GM12878 (cell line): ENCODE data around the gene GPR62.

ENCODE experiments used
- CTCF ChIP-seq, 3 experiments: IDR thresholded peaks in 2 of 3; conservative IDR thresholded peaks in 1 of 3; 2 replicates each; pipeline ENCODE4 v1.5.1; 2011; ENCODE audit warnings: low read depth in 3 of 3, low read length in 3 of 3, mild to moderate bottlenecking in 3 of 3, control low read depth in 2 of 3, moderate library complexity in 2 of 3, inconsistent platforms in 1 of 3, mixed read lengths in 1 of 3; ENCODE audit not compliant: control insufficient read depth in 2 of 3, insufficient read depth in 1 of 3; ENCODE audit errors: extremely low read depth in 1 of 3
- EP300 ChIP-seq, 2 experiments: fragments of 150-350 bp in 1 of 2; IDR thresholded peaks; 2 replicates each; pipeline ENCODE4 v1.6.1; 2011 to 2012; ENCODE audit warnings: low read depth in 2 of 2, low read length in 2 of 2, borderline replicate concordance in 1 of 2, improper control_type of control experiment in 1 of 2, inconsistent platforms in 1 of 2; ENCODE audit not compliant: control insufficient read depth in 1 of 2
- MAX ChIP-seq: IDR thresholded peaks from 2 replicates; pipeline ENCODE4 v1.6.1; 2012; ENCODE audit warnings: low read depth, low read length, improper control_type of control experiment
- MYC ChIP-seq: IDR thresholded peaks from 2 replicates; pipeline ENCODE4 v1.6.1; 2011; ENCODE audit warnings: mild to moderate bottlenecking, low read length, moderate library complexity, inconsistent platforms; ENCODE audit not compliant: insufficient read depth, insufficient replicate concordance, insufficient read length, severe bottlenecking
- NR2C1 ChIP-seq: fragments of 450-650 bp; IDR thresholded peaks from 2 replicates; pipeline ENCODE4 v1.6.1; 2017; ENCODE audit warnings: antibody characterized with exemption, mild to moderate bottlenecking, moderate library complexity
- PML ChIP-seq: IDR thresholded peaks from 2 replicates; pipeline ENCODE4 v1.6.1; 2012; ENCODE audit warnings: low read length, inconsistent platforms
- POLR2AphosphoS5 ChIP-seq: IDR thresholded peaks from 2 replicates; pipeline ENCODE4 v1.6.1; 2011; ENCODE audit warnings: mild to moderate bottlenecking, low read length, inconsistent platforms
- SPI1 ChIP-seq: IDR thresholded peaks from 2 replicates; pipeline ENCODE4 v1.6.1; 2011; ENCODE audit warnings: low read depth, mild to moderate bottlenecking, low read length, moderate library complexity, borderline replicate concordance; ENCODE audit not compliant: insufficient read depth
- TAF1 ChIP-seq: IDR thresholded peaks from 2 replicates; pipeline ENCODE4 v1.6.1; 2011; ENCODE audit warnings: mild to moderate bottlenecking, low read depth, low read length, borderline replicate concordance
- TCF12 ChIP-seq: IDR thresholded peaks from 2 replicates; pipeline ENCODE4 v1.6.1; 2011; ENCODE audit warnings: low read depth, mild to moderate bottlenecking, low read length
- ZNF217 ChIP-seq: fragments of 450-650 bp; IDR thresholded peaks from 2 replicates; pipeline ENCODE4 v1.6.1; 2017; ENCODE audit warnings: antibody characterized with exemption, mild to moderate bottlenecking

GRCh38 chr3:51953445-51953844 lies 1.7 kb upstream of the GPR62 start:
- TF ChIP-seq TCF12 (no peak), CTCF (IDR thresholded peaks at IDR 0.05 in 2 of 3, conservative IDR thresholded peaks at IDR 0.05 in 1 of 3; ENCODE audit: control insufficient read depth in 2 of 3, extremely low read depth in 1 of 3, insufficient read depth in 1 of 3, low read depth in 3 of 3, low read length in 3 of 3) (no peak), POLR2AphosphoS5 (no peak), SPI1 (no peak), MYC (no peak), NR2C1 (no peak), TAF1 (no peak), PML (no peak), MAX (no peak), EP300 (IDR thresholded peaks at IDR 0.05; ENCODE audit: borderline replicate concordance in 1 of 2, control insufficient read depth in 1 of 2, low read depth in 2 of 2, low read length in 2 of 2) (no peak), ZNF217 (no peak)
